GM12878 (cell line): ENCODE results near the gene MASP1. TPM values are rescaled to one million over a fixed set of nuclear protein-coding genes. Genes with fewer than 3 reads are reported as not detected.

Experiments
- ATAC-seq: fragments of 200-7000 bp; cut with Tn5 transposase; 3 replicates; pipeline ENCODE4 v1.9.1; 2020; ENCODE audit warnings: mild to moderate bottlenecking, moderate library complexity
- BruUV-seq: library from RNA; stranded (reverse); fragments of 400-500 nt; replicated peaks from 2 replicates; lab custom pipeline; 2021; lab: Mats Ljungman, UMichigan
- CTCF ChIA-PET: fragments of 300-600 bp; sonication (Branson Sonifier 250); formaldehyde crosslinking; extraction: SDS; loops from one replicate; lab custom pipeline; 2021; ENCODE audit warnings: inconsistent platforms; lab: Yijun Ruan, JAX
- POLR2A ChIA-PET: fragments of 350-600 bp; formaldehyde crosslinking; extraction: SDS; loops from one replicate; lab custom pipeline; 2021; ENCODE audit warnings: inconsistent platforms; lab: Charles Lee
- RAD21 ChIA-PET: fragments of 300-600 bp; sonication (Branson Sonifier 250); formaldehyde crosslinking; loops from one replicate; lab custom pipeline; 2023; ENCODE audit warnings: antibody characterized with exemption; ENCODE audit not compliant: unreplicated experiment; lab: Charles Lee
- SMC1A ChIA-PET: fragments of 300-600 bp; sonication (Branson Sonifier 250); formaldehyde crosslinking; loops from one replicate; lab custom pipeline; 2023; ENCODE audit not compliant: unreplicated experiment, uncharacterized antibody; lab: Charles Lee
- DNase-seq: peaks from one replicate; pipeline ENCODE4 v3.0.0-alpha.2; 2011; ENCODE audit warnings: low read depth, low spot score
- FAIRE-seq: peaks from 3 replicates; lab custom pipeline; 2011; peaks lifted over from hg19 to GRCh38; lab: Jason Lieb, UNC
- H2AFZ ChIP-seq: 2 replicates; pipeline ENCODE4 v1.6.0; 2011; ENCODE audit warnings: low read depth, low read length, control low read depth; ENCODE audit not compliant: control insufficient read depth
- H3K27ac ChIP-seq: 2 replicates; pipeline ENCODE4 v1.5.1; 2011; ENCODE audit warnings: control low read depth; ENCODE audit not compliant: control insufficient read depth, insufficient read depth
- H3K27me3 ChIP-seq, 2 experiments: replicated peaks in 1 of 2; 2 replicates each; pipeline versions ENCODE4 v1.6.0 to v1.6.1; 2011; ENCODE audit warnings: low read length in 1 of 2; ENCODE audit not compliant: control insufficient read depth in 2 of 2, insufficient read depth in 2 of 2
- H3K36me3 ChIP-seq, 2 experiments: 2 replicates each; pipeline ENCODE4 v1.5.1; 2011; ENCODE audit warnings: low read length in 1 of 2; ENCODE audit not compliant: control insufficient read depth in 2 of 2, insufficient read depth in 2 of 2
- H3K4me1 ChIP-seq: 2 replicates; pipeline ENCODE4 v1.6.1; 2011; ENCODE audit warnings: mild to moderate bottlenecking, low read length, moderate library complexity, mixed read lengths; ENCODE audit not compliant: control insufficient read depth, insufficient read depth
- H3K4me2 ChIP-seq: 2 replicates; pipeline ENCODE4 v1.6.0; 2011; ENCODE audit warnings: control low read depth; ENCODE audit not compliant: control insufficient read depth, insufficient read depth
- H3K4me3 ChIP-seq: fragments of 200-600 bp; sonication (generic); 2 replicates; pipeline ENCODE4 v1.5.1; 2016
- H3K79me2 ChIP-seq: 2 replicates; pipeline ENCODE4 v1.6.0; 2011; ENCODE audit warnings: low read length; ENCODE audit not compliant: control insufficient read depth, insufficient read depth
- H3K9ac ChIP-seq: 2 replicates; pipeline ENCODE4 v1.8.0; 2011; ENCODE audit warnings: low read length, control low read depth, mixed read lengths; ENCODE audit not compliant: control insufficient read depth, insufficient read depth
- H3K9me3 ChIP-seq: replicated peaks from 3 replicates; pipeline ENCODE4 v1.5.1; 2011; ENCODE audit warnings: mild to moderate bottlenecking, low read length; ENCODE audit not compliant: control insufficient read depth, insufficient read depth
- H4K20me1 ChIP-seq: 2 replicates; pipeline ENCODE4 v1.6.0; 2011; ENCODE audit not compliant: control insufficient read depth, insufficient read depth
- MLLT1 ChIP-seq: fragments of 450-650 bp; IDR thresholded peaks from 2 replicates; pipeline ENCODE4 v1.6.1; 2016; ENCODE audit warnings: mild to moderate bottlenecking
- SPI1 ChIP-seq: IDR thresholded peaks from 2 replicates; pipeline ENCODE4 v1.6.1; 2011; ENCODE audit warnings: low read depth, mild to moderate bottlenecking, low read length, moderate library complexity, borderline replicate concordance; ENCODE audit not compliant: insufficient read depth
- STAT1 ChIP-seq: fragments of 450-650 bp; conservative IDR thresholded peaks from 2 replicates; pipeline ENCODE4 v1.6.1; 2014; ENCODE audit warnings: antibody characterized with exemption, mild to moderate bottlenecking
- WGBS: methylation state at CpG from one replicate; pipeline ENCODE4 v1.1.6; 2016; ENCODE audit warnings: low lambda C conversion rate; ENCODE audit not compliant: insufficient replicate concordance, insufficient coverage; ENCODE audit errors: missing lambda C conversion rate; 5-methylcytosine and 5-hydroxymethylcytosine counted together
- in situ Hi-C: fragments of 300-500 bp; cut with MboI; formaldehyde crosslinking; loops from 9 replicates; pipeline ENCODE4 v1.14.3; 2018; ENCODE audit warnings: mixed read lengths
- intact Hi-C: fragments of 100-400 bp; cut with micrococcal nuclease; formaldehyde crosslinking; loops from one replicate; pipeline ENCODE4 v1.14.2; 2022; ENCODE audit not compliant: unreplicated experiment
- polyA plus RNA-seq, 11 experiments: library from polyadenylated mRNA; depleted of rRNA in 4 of 11; unstranded in 6 of 11; stranded (reverse) in 5 of 11; fragments of >200 nt; fragmentation: Nextera tagmentation in 4 of 11; fragmentation: Illumina TruSeq in 1 of 11; extraction: Ambion mirVana in 4 of 11; extraction: Trizol in 1 of 11; gene quantifications; 1 replicate in 1 of 11; 2 replicates in 10 of 11; pipeline versions ENCODE4 v1.2.1 to v1.2.3, GENCODE V29; 2011 to 2016; ENCODE audit warnings: inconsistent platforms in 2 of 11, missing spikeins in 2 of 11, low read depth in 1 of 11
- total RNA-seq, 4 experiments: library from RNA; depleted of rRNA in 3 of 4; stranded (reverse); fragments of >200 nt in 3 of 4; fragmentation: Illumina TruSeq in 1 of 4; extraction: Trizol in 1 of 4; gene quantifications; 2 replicates each; pipeline versions ENCODE4 v1.2.1 to v1.2.3, GENCODE V29; 2013 to 2021

MASP1 gene
- total and polyA plus RNA-seq, 10 of the 15 experiments (the other 5 are each of a cell fraction or from before 2014, with no cell fraction given), result 0.05 TPM; not detected in 9

DNA sequence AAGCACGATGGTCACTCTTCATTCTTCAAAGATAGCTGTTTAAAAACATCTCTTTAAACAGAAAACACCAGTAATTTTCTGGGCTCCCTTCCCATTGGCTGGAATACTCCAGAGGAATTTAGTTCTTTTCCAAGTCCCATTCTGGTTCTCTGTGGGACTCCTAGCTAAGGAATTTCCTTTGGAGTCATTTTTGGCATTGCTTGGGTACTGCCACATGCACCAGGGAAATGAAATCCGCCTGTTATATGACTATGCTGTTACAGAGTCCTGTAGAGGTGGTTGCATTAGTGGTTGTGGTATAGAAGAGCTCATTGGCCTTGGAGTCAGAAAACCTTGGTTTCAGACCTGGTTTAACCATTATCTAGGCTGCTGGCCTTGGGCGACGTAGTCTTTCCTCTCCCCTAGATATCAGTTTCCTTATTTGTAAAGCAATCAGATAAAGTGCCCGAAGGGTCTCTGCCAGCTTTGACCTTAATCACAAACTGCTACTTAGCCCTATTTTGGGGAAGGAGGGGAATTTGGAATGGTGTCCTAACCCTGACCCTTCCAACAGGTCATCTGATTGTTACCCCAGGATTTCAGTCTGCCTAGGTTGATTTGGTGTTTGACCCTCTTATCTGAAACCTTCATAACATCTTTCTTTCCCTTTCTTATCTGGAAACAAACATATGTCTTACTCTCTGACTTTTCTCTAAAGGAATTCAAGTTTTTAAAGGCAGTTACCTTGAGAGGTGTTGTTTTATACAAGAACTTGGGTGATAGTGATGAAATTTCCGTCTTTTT lies 80.8 kb downstream of the MASP1 start:
- Histone ChIP-seq H3K27me3 (0 out of 4 replicates have a peak, but pooled peaks cover 1 to 3% of the 10 kb centered on the region in 2 experiments), H3K9ac (no peak overlapping the region), H3K27ac (no peak overlapping the region), H3K4me3 (no peak overlapping the region), H3K9me3 (peaks cover 3% of the 10 kb centered on the region; the same call in 2 of the 3 replicates), H3K4me1 (no peaks in the 10 kb centered on the region), H4K20me1 (no peaks in the 10 kb centered on the region), H3K79me2 (no peaks in the 10 kb centered on the region), H3K4me2 (no peak overlapping the region), H2AFZ (no peak overlapping the region), H3K36me3 (no peaks in the 10 kb centered on the region)
- WGBS, result 41% methylated on average over 6 of the region's 6 CpGs
- RAD21 ChIA-PET, result no interaction called here
- TF ChIP-seq SPI1, result no peak
- TF ChIP-seq MLLT1, result no peak
- TF ChIP-seq STAT1, result no peak
- CTCF ChIA-PET, result interaction anchor here (0.6 to 1.8 kb wide), 8 partner anchors 8 to 531 kb away, joined by 3 to 5 read pairs (median 3); no protein-coding TSS in a partner anchor
- in situ Hi-C loops (no loop called here), intact Hi-C loops (no loop called here)
- DNase-seq (no peak), ATAC-seq (no peak; the same call in 2 of the 3 replicates), FAIRE-seq (no peak)
- no TSS peak for BruUV-seq
- SMC1A ChIA-PET, result interaction anchor here (0.6 to 1.3 kb wide), 2 partner anchors 12 to 137 kb away, joined by 3 to 4 read pairs; no protein-coding TSS in a partner anchor
- POLR2A ChIA-PET, result interaction anchor here (0.6 kb wide), 2 partner anchors 10 to 102 kb away, joined by 3 read pairs; no protein-coding TSS in a partner anchor
